ENCODE results near the gene HOXB3. TPM values are rescaled to one million over a fixed set of nuclear protein-coding genes. Genes with fewer than 3 reads are reported as not detected.
A peak's percentile ranks its signal among the peaks of the same experiment; 100 is the strongest.

HOXB3 gene
- total and polyA plus RNA-seq, 8 donors: 10.4 to 114 (median 89.4) TPM

DNA sequence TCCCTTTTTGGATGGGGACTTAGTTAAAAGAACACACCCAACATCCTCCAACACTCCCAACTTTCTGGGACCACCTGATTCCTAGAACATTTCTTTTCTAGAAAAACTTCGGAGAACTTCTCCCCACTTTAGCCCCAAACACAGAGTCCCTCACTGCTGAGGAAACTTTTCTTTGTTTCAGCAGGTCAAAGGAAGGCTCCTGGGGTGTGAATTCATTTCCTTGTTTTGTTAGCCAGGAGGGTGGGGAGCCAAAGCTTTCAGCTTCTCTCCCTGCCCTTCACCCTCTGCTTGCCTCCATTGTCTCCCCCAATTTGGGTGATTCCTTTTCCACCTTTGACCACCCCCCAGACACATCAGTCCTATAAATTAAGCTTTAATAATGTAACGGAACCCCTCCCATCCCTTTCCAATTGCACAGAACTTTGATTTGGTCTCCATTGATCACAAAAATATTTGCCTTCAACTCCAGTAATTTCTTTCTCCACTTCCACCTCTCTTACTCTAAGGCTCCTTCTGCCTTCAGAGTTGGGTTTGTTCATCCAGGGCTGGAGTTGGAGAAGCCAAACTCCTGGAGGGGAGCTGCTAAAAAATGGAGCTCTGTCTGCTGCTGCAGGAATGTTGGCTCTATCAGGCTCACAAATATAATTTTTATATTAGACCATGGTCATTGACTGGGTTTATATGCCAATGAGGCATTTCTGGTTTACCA, 22.2 kb downstream of the HOXB3 start:
- Histone ChIP-seq H3K4me1 (peaks cover 3 to 19% of the 10 kb centered on the region in 2 donors), H3K27ac (peak overlapping the region; percentile 3 to 95), H3K9me3 (no peaks in the 10 kb centered on the region), H3K36me3 (no peaks in the 10 kb centered on the region), H3K4me3 (no peak overlapping the region), H3K27me3 (peaks cover 48 to 100% of the 10 kb centered on the region in 2 donors)
- DNase-seq (no peak), ATAC-seq (no peak)
- TF ChIP-seq, protein P1, sequence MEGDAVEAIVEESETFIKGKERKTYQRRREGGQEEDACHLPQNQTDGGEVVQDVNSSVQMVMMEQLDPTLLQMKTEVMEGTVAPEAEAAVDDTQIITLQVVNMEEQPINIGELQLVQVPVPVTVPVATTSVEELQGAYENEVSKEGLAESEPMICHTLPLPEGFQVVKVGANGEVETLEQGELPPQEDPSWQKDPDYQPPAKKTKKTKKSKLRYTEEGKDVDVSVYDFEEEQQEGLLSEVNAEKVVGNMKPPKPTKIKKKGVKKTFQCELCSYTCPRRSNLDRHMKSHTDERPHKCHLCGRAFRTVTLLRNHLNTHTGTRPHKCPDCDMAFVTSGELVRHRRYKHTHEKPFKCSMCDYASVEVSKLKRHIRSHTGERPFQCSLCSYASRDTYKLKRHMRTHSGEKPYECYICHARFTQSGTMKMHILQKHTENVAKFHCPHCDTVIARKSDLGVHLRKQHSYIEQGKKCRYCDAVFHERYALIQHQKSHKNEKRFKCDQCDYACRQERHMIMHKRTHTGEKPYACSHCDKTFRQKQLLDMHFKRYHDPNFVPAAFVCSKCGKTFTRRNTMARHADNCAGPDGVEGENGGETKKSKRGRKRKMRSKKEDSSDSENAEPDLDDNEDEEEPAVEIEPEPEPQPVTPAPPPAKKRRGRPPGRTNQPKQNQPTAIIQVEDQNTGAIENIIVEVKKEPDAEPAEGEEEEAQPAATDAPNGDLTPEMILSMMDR (IDR thresholded peaks at IDR 0.05): no peak
- intact Hi-C loops (cut with DNase I): no loop called here

DNA sequence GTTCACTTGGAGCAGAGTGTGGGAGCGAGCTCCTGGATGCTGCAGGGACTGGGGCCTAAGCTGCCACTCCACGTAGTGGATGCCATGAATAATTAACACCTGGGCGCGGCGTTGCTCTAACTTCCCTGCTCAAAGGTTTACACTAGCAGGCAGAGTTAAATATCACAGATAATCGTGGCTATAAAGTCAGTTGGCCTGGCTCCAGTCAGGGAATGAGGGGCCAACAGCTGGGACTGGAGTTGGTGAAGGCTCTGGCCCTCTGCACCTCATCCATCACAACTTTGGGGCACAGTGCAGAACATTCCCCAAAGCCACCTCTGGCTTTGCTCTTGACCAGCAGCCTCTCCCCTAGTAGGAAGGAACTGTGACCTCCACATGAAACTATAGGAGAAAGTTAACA, 22.8 kb downstream of the HOXB3 start:
- no peaks in the 10 kb centered on the region for H3K36me3 ChIP-seq
- ATAC-seq: no peak
- peaks cover 43 to 100% of the 10 kb centered on the region in 2 donors for H3K27me3 ChIP-seq
- TF ChIP-seq, protein P1 (IDR thresholded peaks at IDR 0.05): no peak
- no peak overlapping the region for H3K4me3 ChIP-seq
- no peak for DNase-seq
- no peaks in the 10 kb centered on the region for H3K9me3 ChIP-seq
- peak overlapping the region in 1 of 2 donors; percentile 95 for H3K27ac ChIP-seq
- intact Hi-C loops (cut with DNase I): no loop called here
- H3K4me1 ChIP-seq: peaks cover 3 to 19% of the 10 kb centered on the region in 2 donors

DNA sequence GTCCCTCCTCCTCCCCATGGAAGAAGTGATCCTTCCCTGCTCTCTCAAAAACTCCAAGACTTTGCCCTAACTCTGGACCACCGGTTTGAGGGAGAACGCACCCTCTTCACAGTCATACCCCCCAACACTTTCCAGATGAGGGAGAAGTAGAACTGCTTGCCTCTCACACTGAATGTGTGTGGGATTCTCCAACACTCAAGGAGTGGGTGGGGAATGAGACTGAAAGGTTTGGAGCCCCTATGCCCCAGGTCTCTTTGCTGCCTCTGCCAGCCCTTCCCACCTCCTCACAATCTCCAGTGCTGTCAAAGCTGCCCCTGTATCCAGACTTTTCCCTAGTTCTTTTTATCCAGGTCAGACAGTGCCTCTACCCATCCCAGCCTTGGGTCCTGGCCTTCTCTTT, 23.3 kb downstream of the HOXB3 start:
- no peak for DNase-seq
- no peak overlapping the region for H3K27ac ChIP-seq
- no peaks in the 10 kb centered on the region for H3K9me3 ChIP-seq
- ATAC-seq: no peak
- peaks cover 3 to 19% of the 10 kb centered on the region in 2 donors for H3K4me1 ChIP-seq
- intact Hi-C loops (cut with DNase I): no loop called here
- H3K4me3 ChIP-seq: no peak overlapping the region
- peaks cover 43 to 100% of the 10 kb centered on the region in 2 donors for H3K27me3 ChIP-seq
- no peaks in the 10 kb centered on the region for H3K36me3 ChIP-seq
- TF ChIP-seq, protein P1 (IDR thresholded peaks at IDR 0.05): no peak

DNA sequence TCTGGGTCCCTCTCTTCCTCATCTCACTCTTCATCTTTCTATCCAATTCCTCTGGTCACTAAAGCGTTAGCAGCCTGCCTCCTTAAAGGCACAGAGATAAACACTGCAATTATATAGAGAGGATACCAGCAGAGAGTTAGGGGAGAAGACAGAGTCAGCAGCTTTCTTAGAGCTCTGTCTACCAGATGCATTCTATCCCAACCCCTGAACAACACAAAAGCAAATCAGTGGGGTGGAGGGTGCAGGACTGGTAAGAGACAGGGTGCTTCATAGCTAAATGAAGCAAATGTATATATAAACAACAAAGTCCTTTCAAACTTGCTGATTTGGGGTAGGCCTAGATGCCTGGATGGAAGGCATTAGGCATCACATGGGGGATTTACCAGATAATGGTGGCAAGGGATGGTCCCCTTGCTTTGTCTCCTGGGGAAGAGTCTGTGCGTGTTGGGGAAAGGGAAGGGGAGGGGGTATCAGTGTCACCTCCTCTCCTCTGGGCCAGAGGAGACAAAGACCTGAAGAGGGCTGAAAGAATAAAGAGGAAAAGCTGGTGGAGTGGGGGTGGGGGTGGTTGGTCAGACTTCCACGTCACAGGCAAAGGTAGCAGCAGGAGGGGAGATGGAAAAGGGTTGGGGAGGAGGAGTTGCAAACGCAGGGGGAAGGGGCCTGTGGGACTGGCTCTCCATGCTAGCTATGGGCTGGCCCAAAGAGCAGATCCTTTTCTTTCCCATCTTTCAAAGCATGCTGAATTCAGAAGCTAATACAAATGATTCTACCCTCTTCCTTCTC, 23.9 kb downstream of the HOXB3 start:
- Histone ChIP-seq H3K27me3 (peaks cover 43 to 94% of the 10 kb centered on the region in 2 donors), H3K9me3 (no peaks in the 10 kb centered on the region), H3K27ac (no peak overlapping the region), H3K36me3 (no peaks in the 10 kb centered on the region), H3K4me3 (no peak overlapping the region), H3K4me1 (peaks cover 3 to 19% of the 10 kb centered on the region in 2 donors)
- intact Hi-C loops (cut with DNase I): no loop called here
- ATAC-seq: no peak
- DNase-seq: no peak
- TF ChIP-seq, protein P1 (IDR thresholded peaks at IDR 0.05): no peak

DNA sequence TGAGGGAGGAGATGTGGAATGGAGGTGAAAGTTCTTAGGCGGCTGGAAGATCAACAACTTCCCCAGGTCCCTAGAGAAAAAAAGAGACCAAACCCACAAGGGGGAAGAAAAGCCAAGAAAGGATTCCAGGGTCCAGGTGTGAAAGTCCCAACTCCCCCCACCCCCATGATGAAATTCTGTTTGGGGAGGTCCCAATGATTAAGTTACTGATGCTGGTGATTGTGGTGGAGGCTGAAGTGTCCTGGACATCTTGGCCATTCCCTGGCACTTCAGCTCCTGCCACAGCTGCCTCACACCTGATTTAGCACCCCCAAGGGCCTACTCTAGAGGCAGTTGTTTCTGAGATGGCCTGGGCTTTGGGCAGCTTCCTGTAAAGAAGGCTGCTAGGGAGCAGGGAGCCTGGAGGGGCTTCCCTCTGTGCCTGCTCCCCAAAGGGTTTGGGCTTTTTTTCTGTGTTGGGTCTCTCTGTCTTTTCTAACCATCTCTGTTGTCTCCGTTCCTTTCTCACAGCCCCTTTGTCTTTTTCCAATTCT, 25.0 kb downstream of the HOXB3 start:
- Histone ChIP-seq H3K9me3 (no peaks in the 10 kb centered on the region), H3K36me3 (no peaks in the 10 kb centered on the region), H3K4me1 (peaks cover 3 to 19% of the 10 kb centered on the region in 2 donors), H3K4me3 (no peak overlapping the region), H3K27ac (peak overlapping the region in 1 of 2 donors; percentile 67), H3K27me3 (peaks cover 35 to 90% of the 10 kb centered on the region in 2 donors)
- intact Hi-C loops (cut with DNase I): no loop called here
- ATAC-seq (no peak), DNase-seq (no peak)
- TF ChIP-seq, protein P1 (IDR thresholded peaks at IDR 0.05): no peak
